ENCODE data around the gene CCS.

The CCS gene

DNA sequence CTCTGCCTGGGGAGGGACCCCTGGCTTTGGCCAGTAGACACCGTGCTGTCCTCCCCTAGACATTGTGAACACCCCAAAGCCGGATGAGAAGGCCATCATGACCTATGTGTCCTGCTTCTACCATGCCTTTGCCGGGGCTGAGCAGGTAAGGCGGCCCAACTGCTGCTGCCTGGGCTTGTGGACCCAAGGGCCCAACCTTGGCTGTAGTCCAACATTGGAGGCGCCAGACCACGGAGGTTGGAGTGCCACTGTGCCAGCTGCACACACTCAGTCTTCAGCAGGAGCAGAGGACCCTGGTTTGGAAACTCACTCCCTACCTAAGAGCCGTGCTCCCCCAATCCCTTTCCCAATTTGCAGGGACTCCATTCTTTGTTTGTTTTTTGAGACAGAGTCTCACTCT, 36.9 kb upstream of the CCS start:
- no peak for DNase-seq (ENCODE audit: low read depth)
- TF ChIP-seq, protein P1, sequence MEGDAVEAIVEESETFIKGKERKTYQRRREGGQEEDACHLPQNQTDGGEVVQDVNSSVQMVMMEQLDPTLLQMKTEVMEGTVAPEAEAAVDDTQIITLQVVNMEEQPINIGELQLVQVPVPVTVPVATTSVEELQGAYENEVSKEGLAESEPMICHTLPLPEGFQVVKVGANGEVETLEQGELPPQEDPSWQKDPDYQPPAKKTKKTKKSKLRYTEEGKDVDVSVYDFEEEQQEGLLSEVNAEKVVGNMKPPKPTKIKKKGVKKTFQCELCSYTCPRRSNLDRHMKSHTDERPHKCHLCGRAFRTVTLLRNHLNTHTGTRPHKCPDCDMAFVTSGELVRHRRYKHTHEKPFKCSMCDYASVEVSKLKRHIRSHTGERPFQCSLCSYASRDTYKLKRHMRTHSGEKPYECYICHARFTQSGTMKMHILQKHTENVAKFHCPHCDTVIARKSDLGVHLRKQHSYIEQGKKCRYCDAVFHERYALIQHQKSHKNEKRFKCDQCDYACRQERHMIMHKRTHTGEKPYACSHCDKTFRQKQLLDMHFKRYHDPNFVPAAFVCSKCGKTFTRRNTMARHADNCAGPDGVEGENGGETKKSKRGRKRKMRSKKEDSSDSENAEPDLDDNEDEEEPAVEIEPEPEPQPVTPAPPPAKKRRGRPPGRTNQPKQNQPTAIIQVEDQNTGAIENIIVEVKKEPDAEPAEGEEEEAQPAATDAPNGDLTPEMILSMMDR (conservative IDR thresholded peaks at IDR 0.05; ENCODE audit: low read depth, low read length) = no peak
- no peak overlapping the region for H3K4me3 ChIP-seq (ENCODE audit: low read length)

DNA sequence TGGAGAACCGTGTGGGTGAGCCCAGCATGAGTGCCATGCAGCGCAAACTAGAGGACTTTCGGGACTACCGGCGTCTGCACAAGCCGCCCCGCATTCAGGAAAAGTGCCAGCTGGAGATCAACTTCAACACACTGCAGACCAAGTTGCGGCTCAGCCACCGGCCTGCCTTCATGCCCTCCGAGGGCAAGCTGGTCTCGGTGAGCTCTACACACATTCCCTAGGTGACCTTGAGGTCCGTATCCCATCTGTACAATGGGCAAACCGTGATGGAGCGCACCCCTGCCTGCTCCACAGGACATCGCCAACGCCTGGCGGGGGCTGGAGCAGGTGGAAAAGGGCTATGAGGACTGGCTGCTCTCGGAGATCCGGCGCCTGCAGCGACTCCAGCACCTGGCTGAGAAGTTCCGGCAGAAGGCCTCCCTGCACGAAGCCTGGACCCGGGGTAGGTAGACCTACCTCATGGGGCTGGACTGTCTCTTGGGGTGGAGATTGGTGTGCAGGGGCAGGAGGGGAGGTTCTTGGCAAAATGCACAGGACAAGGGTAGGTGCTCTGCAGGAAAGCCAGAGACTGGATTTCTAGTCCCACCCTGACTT, 35.2 kb upstream of the CCS start:
- H3K4me3 ChIP-seq (ENCODE audit: low read length) = no peak overlapping the region
- no peak for DNase-seq (ENCODE audit: low read depth)
- TF ChIP-seq, protein P1 (conservative IDR thresholded peaks at IDR 0.05; ENCODE audit: low read depth, low read length) = no peak

DNA sequence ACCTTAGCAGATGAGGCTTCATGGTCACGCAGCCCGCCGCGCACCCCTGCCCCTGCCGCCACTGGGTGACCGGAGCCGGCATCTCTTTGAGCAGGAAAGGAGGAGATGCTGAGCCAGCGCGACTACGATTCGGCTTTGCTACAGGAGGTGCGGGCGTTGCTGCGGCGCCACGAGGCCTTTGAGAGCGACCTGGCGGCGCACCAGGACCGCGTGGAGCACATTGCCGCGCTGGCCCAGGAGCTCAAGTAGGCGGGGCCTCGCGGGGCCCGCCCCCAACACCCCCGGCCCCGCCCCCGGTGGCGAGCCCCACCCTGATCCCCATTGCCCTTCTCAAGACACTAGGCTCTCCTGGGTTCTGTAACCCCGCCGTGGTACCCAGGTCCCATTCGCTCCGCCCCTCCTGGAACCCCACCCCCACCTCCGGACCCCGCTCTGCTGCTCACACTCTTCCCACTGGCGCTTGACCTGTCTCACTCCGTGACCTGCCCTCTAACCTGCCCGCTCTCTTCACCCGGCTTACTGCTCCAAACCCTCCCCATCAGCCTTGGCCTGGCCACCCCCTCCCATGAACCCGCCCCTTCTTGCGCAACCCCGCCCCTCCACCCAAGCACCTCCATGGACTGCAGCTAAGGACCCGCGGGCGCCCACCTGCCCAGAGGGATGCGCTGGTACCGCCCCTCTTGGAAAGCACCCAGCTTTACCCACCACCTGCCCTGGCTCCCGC, 33.7 kb upstream of the CCS start:
- no peak for DNase-seq (ENCODE audit: low read depth)

DNA sequence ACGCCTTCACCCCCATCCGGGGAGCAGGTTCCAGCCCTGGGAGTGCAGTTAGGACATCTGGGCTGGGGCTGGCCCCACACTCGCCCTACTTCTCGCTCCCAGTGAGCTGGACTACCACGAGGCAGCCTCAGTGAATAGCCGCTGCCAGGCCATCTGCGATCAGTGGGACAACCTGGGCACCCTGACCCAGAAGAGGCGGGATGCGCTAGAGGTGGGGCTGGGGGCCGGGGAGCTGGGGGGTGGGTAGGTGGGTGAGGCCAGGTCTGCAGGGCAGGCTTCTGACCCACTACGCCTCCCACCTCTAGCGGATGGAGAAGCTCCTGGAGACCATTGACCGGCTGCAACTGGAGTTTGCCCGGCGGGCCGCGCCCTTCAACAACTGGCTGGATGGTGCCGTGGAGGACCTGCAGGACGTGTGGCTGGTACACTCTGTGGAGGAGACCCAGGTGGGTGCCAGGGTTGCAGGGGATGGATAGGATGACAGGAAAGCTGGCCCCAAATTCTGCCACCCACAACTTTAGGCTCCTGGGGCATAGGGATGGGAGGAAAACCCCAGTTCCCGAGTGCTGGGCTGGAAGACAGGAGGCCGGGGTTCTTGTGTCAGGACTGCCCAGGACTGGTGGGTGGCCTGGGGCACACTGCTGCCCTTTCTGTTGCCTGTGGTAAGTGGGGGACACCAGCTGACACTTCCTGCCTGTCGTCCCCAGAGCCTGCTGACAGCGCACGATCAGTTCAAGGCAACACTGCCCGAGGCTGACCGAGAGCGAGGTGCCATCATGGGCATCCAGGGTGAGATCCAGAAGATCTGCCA, 32.9 kb upstream of the CCS start:
- TF ChIP-seq, protein P1 (conservative IDR thresholded peaks at IDR 0.05; ENCODE audit: low read depth, low read length) = no peak

More for the DNA sequence above, 33.7 kb upstream of the CCS start:
- no peak overlapping the region for H3K4me3 ChIP-seq (ENCODE audit: low read length)
- TF ChIP-seq, protein P1 (conservative IDR thresholded peaks at IDR 0.05; ENCODE audit: low read depth, low read length) = no peak

DNA sequence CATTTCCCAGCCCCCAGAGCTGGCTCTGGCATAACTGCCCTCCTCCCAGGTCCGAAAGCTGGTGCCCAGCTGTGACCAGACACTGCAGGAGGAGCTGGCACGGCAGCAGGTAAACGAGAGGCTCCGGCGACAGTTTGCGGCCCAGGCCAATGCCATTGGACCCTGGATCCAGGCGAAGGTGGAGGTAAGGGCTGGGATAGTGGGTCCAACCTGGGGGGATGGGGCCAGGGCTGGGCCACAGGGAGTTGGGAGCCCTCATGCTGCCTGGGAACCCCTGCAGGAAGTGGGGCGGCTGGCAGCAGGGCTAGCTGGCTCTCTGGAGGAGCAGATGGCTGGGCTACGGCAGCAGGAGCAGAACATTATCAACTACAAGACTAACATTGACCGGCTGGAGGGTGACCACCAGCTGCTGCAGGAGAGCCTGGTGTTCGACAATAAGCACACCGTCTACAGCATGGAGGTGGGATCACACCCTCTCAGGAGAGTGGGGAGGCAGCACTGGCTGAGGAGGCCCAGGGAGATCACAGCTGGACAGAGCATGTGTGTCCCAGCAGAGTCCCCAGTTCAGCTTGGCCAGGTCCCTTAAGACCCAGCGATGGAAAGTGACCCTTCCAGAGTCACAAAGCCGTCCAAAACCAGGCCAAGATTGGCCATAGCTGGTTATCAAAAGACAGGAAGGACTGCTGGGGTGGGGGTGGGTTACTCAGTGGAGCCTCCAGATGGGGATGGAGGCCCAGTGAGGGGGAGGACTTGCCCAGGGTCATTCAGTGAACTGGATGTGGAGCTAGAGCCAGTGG, 31.6 kb upstream of the CCS start:
- no peak overlapping the region for H3K4me3 ChIP-seq (ENCODE audit: low read length)
- DNase-seq (ENCODE audit: low read depth) = no peak
- TF ChIP-seq, protein P1 (conservative IDR thresholded peaks at IDR 0.05; ENCODE audit: low read depth, low read length) = no peak

More for the DNA sequence above, 32.9 kb upstream of the CCS start:
- DNase-seq (ENCODE audit: low read depth) = no peak
- no peak overlapping the region for H3K4me3 ChIP-seq (ENCODE audit: low read length)

DNA sequence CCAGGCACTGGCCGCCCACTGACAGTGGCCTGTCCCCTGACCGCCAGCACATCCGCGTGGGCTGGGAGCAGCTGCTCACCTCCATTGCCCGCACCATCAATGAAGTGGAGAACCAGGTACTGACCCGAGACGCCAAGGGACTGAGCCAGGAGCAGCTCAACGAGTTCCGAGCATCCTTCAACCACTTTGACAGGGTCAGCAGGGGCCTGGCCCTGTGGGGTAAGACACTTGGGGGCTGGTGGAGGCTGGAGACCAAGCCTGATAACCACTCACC, 31.1 kb upstream of the CCS start:
- H3K4me3 ChIP-seq (ENCODE audit: low read length) = no peak overlapping the region
- TF ChIP-seq, protein P1 (conservative IDR thresholded peaks at IDR 0.05; ENCODE audit: low read depth, low read length) = no peak
- no peak for DNase-seq (ENCODE audit: low read depth)
